ENCODE results near the gene HK1. TPM values are rescaled to one million over a fixed set of nuclear protein-coding genes. Genes with fewer than 3 reads are reported as not detected.

HK1 gene
- total RNA-seq, 2 experiments from 2014 or later, result 13.1 to 31.5 TPM

DNA sequence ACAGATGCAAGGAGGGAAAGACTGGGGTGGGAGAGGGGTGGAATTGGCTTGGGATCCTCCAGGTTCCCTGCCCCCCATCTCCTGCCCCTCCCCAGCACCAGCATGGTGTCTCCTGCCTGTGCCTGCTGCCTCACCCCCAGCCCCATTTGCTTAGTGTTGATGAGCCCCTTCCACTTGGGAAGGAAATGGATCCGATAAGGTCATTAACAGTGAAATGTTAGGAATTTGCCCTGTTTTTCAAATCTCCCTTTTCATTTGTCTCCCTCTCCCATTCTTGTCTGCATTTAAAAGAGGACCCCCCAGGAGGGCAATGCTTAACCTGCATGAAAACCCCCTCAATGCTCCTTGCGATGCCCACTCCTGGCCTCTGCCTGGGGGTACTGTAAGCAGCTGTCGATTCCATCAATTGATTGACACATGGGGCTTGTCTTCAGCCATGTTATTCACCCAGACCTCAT, 51.5 kb downstream of the HK1 start:
- no peaks in the 10 kb centered on the region for H3K79me2 ChIP-seq (ENCODE audit: insufficient read depth, low read depth, low read length)
- H3K4me2 ChIP-seq (ENCODE audit: low read length), result no peak overlapping the region
- no peak for DNase-seq (ENCODE audit: low spot score)
- no peaks in the 10 kb centered on the region for H3K36me3 ChIP-seq (ENCODE audit: insufficient read depth, low read length)
- no peak overlapping the region for H3K27ac ChIP-seq (ENCODE audit: low read depth, low read length, poor library complexity, severe bottlenecking)
- ChIA-PET POLR2A (no interaction called here), CTCF (ENCODE audit: unreplicated experiment) (no interaction called here)
- no peak overlapping the region for H3K4me3 ChIP-seq (ENCODE audit: low read depth, low read length, poor library complexity, severe bottlenecking)
- H3K9me2 ChIP-seq (ENCODE audit: insufficient read depth, low read length), result no peaks in the 10 kb centered on the region
- TF ChIP-seq EZH2phosphoT487 (IDR thresholded peaks at IDR 0.05; ENCODE audit: borderline replicate concordance, low read depth, low read length), result no peak
- TF ChIP-seq, protein P1, sequence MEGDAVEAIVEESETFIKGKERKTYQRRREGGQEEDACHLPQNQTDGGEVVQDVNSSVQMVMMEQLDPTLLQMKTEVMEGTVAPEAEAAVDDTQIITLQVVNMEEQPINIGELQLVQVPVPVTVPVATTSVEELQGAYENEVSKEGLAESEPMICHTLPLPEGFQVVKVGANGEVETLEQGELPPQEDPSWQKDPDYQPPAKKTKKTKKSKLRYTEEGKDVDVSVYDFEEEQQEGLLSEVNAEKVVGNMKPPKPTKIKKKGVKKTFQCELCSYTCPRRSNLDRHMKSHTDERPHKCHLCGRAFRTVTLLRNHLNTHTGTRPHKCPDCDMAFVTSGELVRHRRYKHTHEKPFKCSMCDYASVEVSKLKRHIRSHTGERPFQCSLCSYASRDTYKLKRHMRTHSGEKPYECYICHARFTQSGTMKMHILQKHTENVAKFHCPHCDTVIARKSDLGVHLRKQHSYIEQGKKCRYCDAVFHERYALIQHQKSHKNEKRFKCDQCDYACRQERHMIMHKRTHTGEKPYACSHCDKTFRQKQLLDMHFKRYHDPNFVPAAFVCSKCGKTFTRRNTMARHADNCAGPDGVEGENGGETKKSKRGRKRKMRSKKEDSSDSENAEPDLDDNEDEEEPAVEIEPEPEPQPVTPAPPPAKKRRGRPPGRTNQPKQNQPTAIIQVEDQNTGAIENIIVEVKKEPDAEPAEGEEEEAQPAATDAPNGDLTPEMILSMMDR (conservative IDR thresholded peaks at IDR 0.05; ENCODE audit: low read length), result no peak
- intact Hi-C loops (cut with micrococcal nuclease; ENCODE audit: unreplicated experiment), result no loop called here
- H2AFZ ChIP-seq (ENCODE audit: low read length), result no peak overlapping the region
- no TSS peak for BruUV-seq (replicated peaks)
- peaks cover 9% of the 10 kb centered on the region for H3K4me1 ChIP-seq (ENCODE audit: insufficient read depth, low read length, poor library complexity, severe bottlenecking)
- no peaks in the 10 kb centered on the region; the same call in 1 of the 2 replicates for H4K20me1 ChIP-seq (ENCODE audit: insufficient read depth, low read length)
- H3K9me3 ChIP-seq (ENCODE audit: low read length), result no peaks in the 10 kb centered on the region

DNA sequence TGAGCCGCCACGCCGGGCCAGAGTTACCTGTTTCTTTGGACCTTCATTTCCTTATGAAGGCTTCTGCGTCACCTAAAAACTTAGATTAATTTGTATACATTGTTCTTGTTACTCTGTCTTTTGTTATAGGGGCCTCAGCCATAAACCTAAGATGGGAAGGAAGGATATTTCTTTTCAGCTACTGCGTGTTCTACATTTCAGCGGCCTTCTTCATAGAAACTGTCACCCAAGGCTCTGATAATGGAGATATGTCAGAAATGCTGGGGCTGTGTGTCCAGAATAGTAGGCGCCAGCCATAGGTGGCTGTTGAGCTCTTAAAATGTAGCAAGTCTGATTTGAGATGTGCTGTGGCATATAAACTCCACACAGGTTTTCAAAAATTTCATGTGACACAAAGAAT, 52.9 kb downstream of the HK1 start:
- Histone ChIP-seq H2AFZ (ENCODE audit: low read length) (no peak overlapping the region), H3K9me3 (ENCODE audit: low read length) (no peaks in the 10 kb centered on the region), H3K79me2 (ENCODE audit: insufficient read depth, low read depth, low read length) (no peaks in the 10 kb centered on the region), H3K4me2 (ENCODE audit: low read length) (no peak overlapping the region), H3K4me1 (ENCODE audit: insufficient read depth, low read length, poor library complexity, severe bottlenecking) (peaks cover 9% of the 10 kb centered on the region), H3K36me3 (ENCODE audit: insufficient read depth, low read length) (no peaks in the 10 kb centered on the region), H3K4me3 (ENCODE audit: low read depth, low read length, poor library complexity, severe bottlenecking) (no peak overlapping the region), H3K27ac (ENCODE audit: low read depth, low read length, poor library complexity, severe bottlenecking) (no peak overlapping the region), H3K9me2 (ENCODE audit: insufficient read depth, low read length) (no peaks in the 10 kb centered on the region), H4K20me1 (ENCODE audit: insufficient read depth, low read length) (no peaks in the 10 kb centered on the region; the same call in 1 of the 2 replicates)
- TF ChIP-seq EZH2phosphoT487 (IDR thresholded peaks at IDR 0.05; ENCODE audit: borderline replicate concordance, low read depth, low read length), result no peak
- TF ChIP-seq, protein P1 (conservative IDR thresholded peaks at IDR 0.05; ENCODE audit: low read length), result no peak
- CTCF ChIA-PET (ENCODE audit: unreplicated experiment), result no interaction called here
- intact Hi-C loops (cut with micrococcal nuclease; ENCODE audit: unreplicated experiment), result no loop called here
- no peak for DNase-seq (ENCODE audit: low spot score)
- POLR2A ChIA-PET, result no interaction called here
- no TSS peak for BruUV-seq (replicated peaks)

DNA sequence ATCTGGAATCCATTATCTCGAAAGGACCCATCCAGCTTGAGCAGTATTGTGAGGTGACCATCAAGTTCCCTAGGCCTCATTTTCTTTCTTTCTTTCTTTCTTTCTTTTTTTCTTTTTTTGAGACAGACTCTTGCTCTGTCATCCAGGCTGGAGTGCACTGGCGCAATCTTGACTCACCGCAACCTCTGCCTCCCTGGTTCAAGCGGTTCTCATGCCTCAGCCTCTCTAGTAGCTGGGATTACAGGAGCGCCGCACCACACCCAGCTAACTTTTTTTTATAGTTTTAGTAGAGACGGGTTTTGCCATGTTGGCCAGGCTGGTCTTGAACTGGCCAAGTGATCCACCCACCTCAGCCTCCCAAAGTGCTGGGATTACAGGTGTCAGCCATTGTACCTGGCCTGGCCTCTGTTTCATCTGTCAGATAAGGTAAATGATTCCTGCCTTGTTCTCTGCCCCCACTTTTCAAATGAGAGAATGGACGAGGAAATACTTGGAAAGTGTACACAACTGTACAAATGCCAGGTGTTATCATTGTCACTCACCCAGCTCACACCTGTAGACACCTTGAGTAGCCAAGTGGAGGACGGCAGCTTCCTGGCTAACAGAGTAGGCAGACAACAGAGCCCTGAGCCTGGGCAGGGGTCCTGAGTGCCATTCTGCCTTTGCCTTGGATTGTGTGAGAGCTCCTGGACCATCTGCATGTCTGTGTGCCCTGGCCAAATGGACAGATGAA, 54.1 kb downstream of the HK1 start:
- no peaks in the 10 kb centered on the region for H3K9me2 ChIP-seq (ENCODE audit: insufficient read depth, low read length)
- intact Hi-C loops (cut with micrococcal nuclease; ENCODE audit: unreplicated experiment), result no loop called here
- DNase-seq (ENCODE audit: low spot score), result no peak
- H3K27ac ChIP-seq (ENCODE audit: low read depth, low read length, poor library complexity, severe bottlenecking), result no peak overlapping the region
- H3K4me2 ChIP-seq (ENCODE audit: low read length), result no peak overlapping the region
- H3K36me3 ChIP-seq (ENCODE audit: insufficient read depth, low read length), result no peaks in the 10 kb centered on the region
- no peaks in the 10 kb centered on the region for H3K9me3 ChIP-seq (ENCODE audit: low read length)
- no peak overlapping the region for H3K4me3 ChIP-seq (ENCODE audit: low read depth, low read length, poor library complexity, severe bottlenecking)
- ChIA-PET POLR2A (no interaction called here), CTCF (ENCODE audit: unreplicated experiment) (no interaction called here)
- TF ChIP-seq, protein P1 (conservative IDR thresholded peaks at IDR 0.05; ENCODE audit: low read length), result no peak
- TF ChIP-seq EZH2phosphoT487 (IDR thresholded peaks at IDR 0.05; ENCODE audit: borderline replicate concordance, low read depth, low read length), result no peak
- BruUV-seq (replicated peaks), result no TSS peak
- H3K79me2 ChIP-seq (ENCODE audit: insufficient read depth, low read depth, low read length), result no peaks in the 10 kb centered on the region
- H4K20me1 ChIP-seq (ENCODE audit: insufficient read depth, low read length), result no peaks in the 10 kb centered on the region; the same call in 1 of the 2 replicates
- no peak overlapping the region for H2AFZ ChIP-seq (ENCODE audit: low read length)
- H3K4me1 ChIP-seq (ENCODE audit: insufficient read depth, low read length, poor library complexity, severe bottlenecking), result peaks cover 6% of the 10 kb centered on the region
